Measurements from ENCODE around the gene RPS27L. TPM values are rescaled to one million over a fixed set of nuclear protein-coding genes. Genes with fewer than 3 reads are reported as not detected.

The RPS27L gene
- total and polyA plus RNA-seq, 9 of the 15 experiments (the other 6 are each of a cell fraction or from before 2014, with no cell fraction given): 72.2 to 382 (median 116) TPM

DNA sequence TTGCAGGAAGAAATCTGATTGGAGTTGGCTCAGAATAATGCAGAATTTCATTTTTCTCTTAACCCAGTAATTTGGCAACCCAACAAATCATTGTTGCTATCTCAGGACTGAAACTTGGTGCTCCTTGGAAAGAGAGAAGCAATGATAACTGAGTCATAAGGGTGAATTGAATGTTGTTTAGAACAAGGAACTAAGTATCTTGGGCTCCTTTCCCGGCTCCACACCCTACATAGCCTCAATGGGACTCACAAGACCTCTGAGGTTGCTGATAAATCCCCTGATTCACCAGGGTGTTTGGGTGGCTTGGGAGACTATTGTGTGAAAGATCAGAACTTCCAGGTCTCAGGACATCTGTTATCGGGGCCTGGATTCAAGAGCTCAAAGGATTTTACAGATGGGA lies 24.4 kb upstream of the RPS27L start (continued):
- TF ChIP-seq EZH2 (IDR thresholded peaks at IDR 0.05; ENCODE audit: borderline replicate concordance, low read depth, low read length): no peak
- TF ChIP-seq, protein P1, sequence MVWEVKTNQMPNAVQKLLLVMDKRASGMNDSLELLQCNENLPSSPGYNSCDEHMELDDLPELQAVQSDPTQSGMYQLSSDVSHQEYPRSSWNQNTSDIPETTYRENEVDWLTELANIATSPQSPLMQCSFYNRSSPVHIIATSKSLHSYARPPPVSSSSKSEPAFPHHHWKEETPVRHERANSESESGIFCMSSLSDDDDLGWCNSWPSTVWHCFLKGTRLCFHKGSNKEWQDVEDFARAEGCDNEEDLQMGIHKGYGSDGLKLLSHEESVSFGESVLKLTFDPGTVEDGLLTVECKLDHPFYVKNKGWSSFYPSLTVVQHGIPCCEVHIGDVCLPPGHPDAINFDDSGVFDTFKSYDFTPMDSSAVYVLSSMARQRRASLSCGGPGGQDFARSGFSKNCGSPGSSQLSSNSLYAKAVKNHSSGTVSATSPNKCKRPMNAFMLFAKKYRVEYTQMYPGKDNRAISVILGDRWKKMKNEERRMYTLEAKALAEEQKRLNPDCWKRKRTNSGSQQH (CRISPR knock-in tag; IDR thresholded peaks at IDR 0.05): no peak
- no peak for TF ChIP-seq ZNF583 (CRISPR knock-in tag; IDR thresholded peaks at IDR 0.05)
- no peak for TF ChIP-seq MECOM (CRISPR knock-in tag; IDR thresholded peaks at IDR 0.05)
- TF ChIP-seq FOSL1 (tag; conservative IDR thresholded peaks at IDR 0.05): no peak
- TF ChIP-seq, protein P2, sequence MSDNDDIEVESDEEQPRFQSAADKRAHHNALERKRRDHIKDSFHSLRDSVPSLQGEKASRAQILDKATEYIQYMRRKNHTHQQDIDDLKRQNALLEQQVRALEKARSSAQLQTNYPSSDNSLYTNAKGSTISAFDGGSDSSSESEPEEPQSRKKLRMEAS (CRISPR knock-in tag; IDR thresholded peaks at IDR 0.05): no peak
- no peak for TF ChIP-seq ZNF778 (CRISPR knock-in tag; IDR thresholded peaks at IDR 0.05)
- no peak for TF ChIP-seq NFRKB (IDR thresholded peaks at IDR 0.05; ENCODE audit: low read depth)

DNA sequence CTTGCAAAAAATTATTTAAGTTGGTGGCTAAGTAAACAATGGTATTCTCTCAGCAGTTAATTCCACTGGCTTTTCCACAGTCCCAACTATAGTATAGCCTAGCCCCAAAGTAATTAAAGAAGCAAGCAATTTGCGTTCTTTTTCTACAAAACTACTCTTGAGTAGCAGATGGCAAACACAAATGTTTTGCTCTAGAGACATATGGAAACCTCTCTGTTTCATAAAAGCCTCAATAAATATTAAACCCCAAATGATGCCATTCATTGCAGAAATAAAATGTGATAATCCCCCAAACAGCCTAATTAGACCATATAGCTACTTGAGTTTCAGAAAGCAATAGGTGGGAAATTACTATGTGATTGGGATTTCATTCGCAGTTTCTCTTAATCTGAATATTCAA lies 23.5 kb upstream of the RPS27L start:
- WGBS (ENCODE audit: insufficient coverage, low coverage, missing lambda C conversion rate): 83% methylated on average over 2 of the region's 2 CpGs
- no peak for ATAC-seq
- TF ChIP-seq E2F6 (IDR thresholded peaks at IDR 0.05; ENCODE audit: borderline replicate concordance in 1 of 2, extremely low read depth in 1 of 2, insufficient read depth in 1 of 2, insufficient read length in 1 of 2, low read depth in 1 of 2, low read length in 1 of 2, poor library complexity in 1 of 2, severe bottlenecking in 1 of 2): no peak

More for the DNA sequence above, 23.5 kb upstream of the RPS27L start:
- Histone ChIP-seq H3K36me3 (ENCODE audit: control insufficient read depth, insufficient read depth, low read length) (no peaks in the 10 kb centered on the region), H2AFZ (ENCODE audit: low read depth, low read length) (no peak overlapping the region), H3K4me3 (no peak overlapping the region), H3K27ac (ENCODE audit: extremely low read depth, low read depth, low read length) (no peak overlapping the region), H3K9ac (ENCODE audit: insufficient read depth in 1 of 2, low read depth in 2 of 2, low read length in 2 of 2) (no peak overlapping the region), H4K20me1 (replicated peaks; ENCODE audit: control insufficient read depth, insufficient read depth, low read length) (no peaks in the 10 kb centered on the region), H3K9me3 (replicated peaks; ENCODE audit: control insufficient read depth, insufficient read depth, low read depth, low read length) (no peaks in the 10 kb centered on the region), H3K9me1 (ENCODE audit: control insufficient read depth, insufficient read depth, low read length) (no peaks in the 10 kb centered on the region), H3K4me2 (ENCODE audit: insufficient read depth, low read length) (no peak overlapping the region), H3K79me2 (ENCODE audit: control insufficient read depth, insufficient read depth, low read length) (no peaks in the 10 kb centered on the region), H3K4me1 (replicated peaks in 1 of 2; ENCODE audit: control insufficient read depth in 2 of 2, insufficient read depth in 2 of 2, low read length in 2 of 2) (peaks cover 8 to 10% of the 10 kb centered on the region in 2 experiments; a peak in 4 of 5 replicates), H3K27me3 (ENCODE audit: control insufficient read depth in 2 of 2, insufficient read depth in 2 of 2, low read length in 2 of 2) (no peaks in the 10 kb centered on the region)
- in situ Hi-C loops (cut with MboI): no loop called here
- POLR2A ChIA-PET: interaction anchor here (0.5 to 1.2 kb wide), 2 partner anchors 23 to 194 kb away, joined by 3 to 5 read pairs; partner anchors contain the start of gene RPS27L
- FAIRE-seq (no peak), DNase-seq (ENCODE audit: extremely low read depth in 1 of 4, low spot score in 3 of 4) (no peak)
- CTCF ChIA-PET (ENCODE audit: low intra/inter-chr PET ratio): no interaction called here
- intact Hi-C loops (cut with micrococcal nuclease): no loop called here
- BruUV-seq (replicated peaks): no TSS peak

Data from K562 (cell line).